Vagina (tissue), 2 donors: Measurements from ENCODE around the gene L3MBTL4. TPM values are rescaled to one million over a fixed set of nuclear protein-coding genes. Genes with fewer than 3 reads are reported as not detected.

Experiments used
- DNase-seq, 2 donors: peaks; one replicate each; pipeline ENCODE4 v3.0.0-alpha.2; 2017; ENCODE audit errors: extremely low spot score in 2 of 2
- H3K27ac ChIP-seq: fragments of 200-600 bp; sonication (generic); one replicate; pipeline ENCODE4 v1.5.1; 2019
- H3K27me3 ChIP-seq: fragments of 200-600 bp; sonication (generic); one replicate; pipeline ENCODE4 v1.5.1; 2019
- H3K36me3 ChIP-seq, 2 donors: fragments of 200-600 bp; sonication (generic); one replicate each; pipeline ENCODE4 v1.5.1; 2017 to 2019
- H3K4me1 ChIP-seq: fragments of 200-600 bp; sonication (generic); one replicate; pipeline ENCODE4 v1.5.1; 2019
- H3K4me3 ChIP-seq, 2 donors: fragments of 200-600 bp; sonication (generic); 1 replicate in 1 of 2; 2 replicates in 1 of 2; pipeline ENCODE4 v1.5.1; 2016 to 2019
- H3K9me3 ChIP-seq: fragments of 200-600 bp; sonication (generic); one replicate; pipeline ENCODE4 v1.5.1; 2019
- POLR2A ChIP-seq, 2 donors: fragments of 450-650 bp; IDR thresholded peaks; one replicate each; pipeline ENCODE4 v1.6.1; 2017; ENCODE audit warnings: antibody characterized with exemption in 2 of 2, mild to moderate bottlenecking in 2 of 2, moderate library complexity in 2 of 2
- POLR2AphosphoS5 ChIP-seq, 2 donors: sonication (generic); formaldehyde crosslinking; IDR thresholded peaks; one replicate each; pipeline ENCODE4 v1.9.0; 2017; ENCODE audit warnings: antibody characterized with exemption in 2 of 2, mild to moderate bottlenecking in 2 of 2, low read depth in 1 of 2; ENCODE audit not compliant: insufficient read depth in 1 of 2
- intact Hi-C: fragments of 100-400 bp; cut with DNase I; formaldehyde crosslinking; loops from one replicate; pipeline ENCODE4 v1.15.1; 2023
- total RNA-seq: library from RNA; depleted of rRNA; stranded (reverse); fragments of >200 nt; gene quantifications from one replicate; pipeline ENCODE4 v1.2.3, GENCODE V29; 2016
- TF ChIP-seq, protein P1 (sequence below), 3 experiments: fragments of 450-650 bp in 2 of 3; fragments of 200-600 bp in 1 of 3; sonication (generic) in 1 of 3; IDR thresholded peaks; one replicate each; pipeline ENCODE4 v1.5.1; 2017 to 2019; ENCODE audit warnings: antibody characterized with exemption in 3 of 3, mild to moderate bottlenecking in 2 of 3, moderate library complexity in 2 of 3

The L3MBTL4 gene
- total RNA-seq, 1 donor from 2014 or later = 9.6 TPM

DNA sequence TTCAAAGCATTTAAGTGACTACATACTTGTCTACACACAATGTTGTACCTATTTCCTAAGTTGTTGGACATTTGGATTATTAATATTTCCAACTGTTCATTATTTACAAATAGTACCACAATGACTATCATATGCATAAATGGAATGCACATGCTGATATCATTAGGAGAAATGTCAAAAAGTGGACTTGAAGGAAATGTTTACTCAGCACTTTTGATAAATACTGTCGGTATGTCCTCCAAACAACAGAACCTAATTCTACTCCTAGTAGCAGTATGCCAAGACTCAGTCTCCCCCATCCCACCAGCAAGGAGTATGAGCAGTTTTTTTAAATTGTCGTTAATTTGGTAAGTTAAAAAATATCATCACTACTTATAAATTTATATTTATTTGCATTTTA is 116.8 kb downstream of the L3MBTL4 start:
- H3K4me1 ChIP-seq = no peaks in the 10 kb centered on the region
- intact Hi-C loops = no loop called here
- H3K4me3 ChIP-seq = no peak overlapping the region
- no peaks in the 10 kb centered on the region for H3K27me3 ChIP-seq
- no peak for DNase-seq
- H3K36me3 ChIP-seq = peaks cover 0 to 5% of the 10 kb centered on the region in 2 donors
- H3K27ac ChIP-seq = no peak overlapping the region
- H3K9me3 ChIP-seq = no peaks in the 10 kb centered on the region
- TF ChIP-seq, protein P1, sequence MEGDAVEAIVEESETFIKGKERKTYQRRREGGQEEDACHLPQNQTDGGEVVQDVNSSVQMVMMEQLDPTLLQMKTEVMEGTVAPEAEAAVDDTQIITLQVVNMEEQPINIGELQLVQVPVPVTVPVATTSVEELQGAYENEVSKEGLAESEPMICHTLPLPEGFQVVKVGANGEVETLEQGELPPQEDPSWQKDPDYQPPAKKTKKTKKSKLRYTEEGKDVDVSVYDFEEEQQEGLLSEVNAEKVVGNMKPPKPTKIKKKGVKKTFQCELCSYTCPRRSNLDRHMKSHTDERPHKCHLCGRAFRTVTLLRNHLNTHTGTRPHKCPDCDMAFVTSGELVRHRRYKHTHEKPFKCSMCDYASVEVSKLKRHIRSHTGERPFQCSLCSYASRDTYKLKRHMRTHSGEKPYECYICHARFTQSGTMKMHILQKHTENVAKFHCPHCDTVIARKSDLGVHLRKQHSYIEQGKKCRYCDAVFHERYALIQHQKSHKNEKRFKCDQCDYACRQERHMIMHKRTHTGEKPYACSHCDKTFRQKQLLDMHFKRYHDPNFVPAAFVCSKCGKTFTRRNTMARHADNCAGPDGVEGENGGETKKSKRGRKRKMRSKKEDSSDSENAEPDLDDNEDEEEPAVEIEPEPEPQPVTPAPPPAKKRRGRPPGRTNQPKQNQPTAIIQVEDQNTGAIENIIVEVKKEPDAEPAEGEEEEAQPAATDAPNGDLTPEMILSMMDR (IDR thresholded peaks at IDR 0.05) = no peak
- TF ChIP-seq POLR2AphosphoS5 (IDR thresholded peaks at IDR 0.05; ENCODE audit: insufficient read depth in 1 of 2, low read depth in 1 of 2) (no peak), POLR2A (IDR thresholded peaks at IDR 0.05) (no peak)

DNA sequence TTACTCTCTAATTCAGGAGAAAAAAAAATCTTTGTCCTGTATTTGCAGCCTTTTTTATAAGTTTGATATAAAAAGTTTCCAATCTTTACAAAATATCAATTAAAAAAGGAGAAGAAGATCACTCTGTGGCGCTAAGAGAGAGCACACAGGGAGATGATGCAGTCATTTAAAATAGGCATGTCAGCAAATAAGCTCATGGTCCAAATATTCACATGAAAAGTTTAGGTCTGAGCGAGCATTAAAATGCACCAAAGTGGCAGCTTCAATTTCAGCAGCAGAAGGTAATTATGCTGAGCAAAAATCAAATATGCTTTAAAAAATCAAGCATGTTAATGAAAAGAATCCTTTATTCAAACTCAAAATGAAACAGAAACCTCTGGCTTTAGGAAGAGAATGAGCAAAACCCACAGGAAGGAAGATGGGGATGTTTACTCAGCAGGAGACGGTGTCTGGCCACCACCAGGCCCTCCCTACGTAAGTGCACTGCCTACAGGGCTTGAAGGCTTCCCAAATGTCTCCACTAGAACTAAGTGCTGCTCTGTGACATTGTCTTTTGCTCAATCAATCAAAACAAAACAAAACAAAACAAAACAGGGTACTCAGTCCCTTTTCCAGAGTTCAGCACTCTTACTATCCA is 120.4 kb downstream of the L3MBTL4 start:
- H3K4me3 ChIP-seq = no peak overlapping the region
- no peaks in the 10 kb centered on the region for H3K9me3 ChIP-seq
- no peaks in the 10 kb centered on the region for H3K36me3 ChIP-seq
- no peak overlapping the region for H3K27ac ChIP-seq
- no peak for DNase-seq
- no peaks in the 10 kb centered on the region for H3K27me3 ChIP-seq
- TF ChIP-seq POLR2AphosphoS5 (IDR thresholded peaks at IDR 0.05; ENCODE audit: insufficient read depth in 1 of 2, low read depth in 1 of 2) (no peak), POLR2A (IDR thresholded peaks at IDR 0.05) (no peak)
- TF ChIP-seq, protein P1 (IDR thresholded peaks at IDR 0.05) = no peak
- no peaks in the 10 kb centered on the region for H3K4me1 ChIP-seq
- intact Hi-C loops = no loop called here

DNA sequence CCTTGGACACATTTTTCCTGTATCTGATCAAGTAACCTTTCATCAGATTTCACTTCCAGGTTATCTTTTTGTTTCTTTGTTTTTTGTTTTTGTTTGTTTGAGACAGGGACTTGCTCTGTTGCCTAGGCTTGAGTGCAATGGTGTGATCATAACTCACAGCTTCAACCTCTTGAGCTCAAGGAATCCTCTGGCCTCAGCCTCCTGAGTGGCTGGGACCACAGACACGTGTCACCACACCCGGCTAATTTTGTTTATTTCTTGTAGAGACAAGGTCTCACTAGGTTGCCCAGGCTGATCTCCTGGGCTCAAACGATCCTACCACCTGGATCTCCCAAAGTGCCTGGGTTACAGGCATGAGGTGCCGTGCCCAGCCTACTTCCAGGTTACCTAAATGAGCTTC is 124.9 kb downstream of the L3MBTL4 start:
- Histone ChIP-seq H3K9me3 (no peaks in the 10 kb centered on the region), H3K36me3 (no peaks in the 10 kb centered on the region), H3K27ac (no peak overlapping the region), H3K4me3 (no peak overlapping the region), H3K4me1 (no peaks in the 10 kb centered on the region), H3K27me3 (no peaks in the 10 kb centered on the region)
- DNase-seq = no peak
- intact Hi-C loops = no loop called here
- TF ChIP-seq, protein P1 (IDR thresholded peaks at IDR 0.05) = no peak
- TF ChIP-seq POLR2A (IDR thresholded peaks at IDR 0.05) (no peak), POLR2AphosphoS5 (IDR thresholded peaks at IDR 0.05; ENCODE audit: insufficient read depth in 1 of 2, low read depth in 1 of 2) (no peak)

DNA sequence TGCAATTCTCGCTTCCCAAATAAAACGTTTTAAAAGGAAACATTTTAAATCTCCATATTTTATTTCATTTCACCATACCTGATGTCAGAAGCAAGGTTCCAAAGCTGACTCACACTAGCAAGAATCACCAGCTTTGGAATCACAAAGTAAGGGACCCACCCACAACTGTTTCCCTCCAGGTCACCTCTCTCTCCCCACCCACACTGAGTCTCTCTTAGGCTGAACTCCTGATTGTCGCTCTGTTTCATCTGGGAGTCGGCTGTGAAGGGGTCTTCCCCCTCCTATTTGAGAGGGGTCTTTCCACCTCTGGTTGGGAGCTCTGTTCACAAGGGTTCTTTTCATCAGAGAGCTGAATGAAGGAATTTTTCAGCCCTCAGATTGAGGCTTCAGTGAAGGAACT is 128.1 kb downstream of the L3MBTL4 start:
- Histone ChIP-seq H3K9me3 (no peaks in the 10 kb centered on the region), H3K4me3 (no peak overlapping the region), H3K27me3 (no peaks in the 10 kb centered on the region), H3K4me1 (no peaks in the 10 kb centered on the region), H3K27ac (no peak overlapping the region), H3K36me3 (no peaks in the 10 kb centered on the region)
- intact Hi-C loops = no loop called here
- TF ChIP-seq POLR2A (IDR thresholded peaks at IDR 0.05) (no peak), POLR2AphosphoS5 (IDR thresholded peaks at IDR 0.05; ENCODE audit: insufficient read depth in 1 of 2, low read depth in 1 of 2) (no peak)
- TF ChIP-seq, protein P1 (IDR thresholded peaks at IDR 0.05) = no peak
- no peak for DNase-seq

DNA sequence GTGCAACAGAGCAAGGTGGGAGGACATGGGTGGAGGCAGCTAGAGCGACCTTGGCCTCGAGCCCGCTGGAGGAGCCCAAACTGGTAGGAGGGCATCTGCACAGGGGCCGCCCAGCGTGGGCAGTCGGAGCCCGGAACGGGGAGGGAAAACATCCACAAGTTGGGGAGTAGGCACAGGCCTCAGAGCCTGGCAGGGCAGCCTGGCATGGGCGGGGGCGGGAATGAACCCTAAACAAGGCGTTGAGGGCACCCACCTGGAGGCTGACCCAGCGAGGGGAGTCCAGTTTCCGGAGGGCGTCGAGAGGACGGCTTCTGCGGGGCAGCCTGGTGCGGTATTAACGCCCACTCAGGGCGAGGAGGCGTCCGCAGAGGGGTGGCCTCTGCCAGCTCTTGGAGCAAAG is 129.9 kb downstream of the L3MBTL4 start:
- Histone ChIP-seq H3K4me1 (no peaks in the 10 kb centered on the region), H3K9me3 (no peaks in the 10 kb centered on the region), H3K36me3 (no peaks in the 10 kb centered on the region), H3K27me3 (no peaks in the 10 kb centered on the region), H3K27ac (no peak overlapping the region), H3K4me3 (no peak overlapping the region)
- intact Hi-C loops = no loop called here
- DNase-seq = no peak
- TF ChIP-seq, protein P1 (IDR thresholded peaks at IDR 0.05) = no peak
- TF ChIP-seq POLR2AphosphoS5 (IDR thresholded peaks at IDR 0.05; ENCODE audit: insufficient read depth in 1 of 2, low read depth in 1 of 2) (no peak), POLR2A (IDR thresholded peaks at IDR 0.05) (no peak)
